CD4-positive, alpha-beta T cell treated with Interleukin-6 for 4 hours (primary cell): ENCODE data around the gene CYP1A2.

Source experiments
- DNase-seq: peaks from one replicate; pipeline ENCODE4 v3.0.0-alpha.2; 2020; ENCODE audit warnings: mixed read lengths

Gene CYP1A2

GRCh38 chr15:74790080-74790916, 41.7 kb downstream of the CYP1A2 start:
- peak; percentile 58 for DNase-seq

- DNase-seq: no peak
These were observed 42.4 kb downstream of the CYP1A2 start for GRCh38 chr15:74791007-74791406.

GRCh38 chr15:74791667-74792066, 43.0 kb downstream of the CYP1A2 start:
- DNase-seq: no peak

DNA sequence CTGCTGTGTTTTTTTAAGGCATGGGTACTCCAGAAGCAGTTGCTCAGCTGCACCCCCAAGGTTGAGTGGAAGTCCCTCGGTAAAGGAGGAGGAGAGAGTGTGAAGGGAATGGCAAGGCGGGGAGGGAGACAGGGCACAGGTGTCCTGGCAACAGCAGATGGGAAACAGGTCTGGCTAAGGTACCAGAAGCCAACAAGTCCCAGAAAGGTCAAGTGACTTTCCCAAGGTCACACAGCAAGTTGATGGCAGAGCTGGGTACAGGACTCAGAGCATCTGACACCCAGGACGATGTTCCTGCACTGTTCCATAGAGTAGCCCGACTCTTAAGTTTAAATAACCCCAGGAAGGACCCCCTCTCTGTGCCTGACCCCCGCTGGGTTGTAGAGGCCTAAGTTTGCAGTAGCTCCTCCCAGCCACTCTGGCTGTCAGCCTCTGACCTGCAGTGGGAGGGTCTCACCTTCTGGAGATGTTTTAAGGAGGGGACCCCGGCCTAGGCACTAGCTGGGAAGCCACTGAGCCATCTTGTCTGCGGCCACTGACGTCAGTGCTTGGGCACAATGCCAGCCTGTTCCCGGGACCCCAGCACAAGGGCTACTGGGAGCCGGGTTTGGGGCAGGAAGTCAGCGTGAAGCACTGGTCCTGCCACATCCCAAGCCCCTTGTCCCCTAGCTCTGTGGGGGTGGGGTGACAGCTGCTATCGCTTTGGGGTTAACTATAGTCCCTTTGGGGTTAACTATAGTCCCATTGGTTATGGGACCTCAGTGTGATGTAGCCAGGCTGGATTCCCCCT, 43.8 kb downstream of the CYP1A2 start:
- peak; percentile 33 for DNase-seq

GRCh38 chr15:74793135-74794028, 44.7 kb downstream of the CYP1A2 start:
- peak; percentile 87 for DNase-seq

DNA sequence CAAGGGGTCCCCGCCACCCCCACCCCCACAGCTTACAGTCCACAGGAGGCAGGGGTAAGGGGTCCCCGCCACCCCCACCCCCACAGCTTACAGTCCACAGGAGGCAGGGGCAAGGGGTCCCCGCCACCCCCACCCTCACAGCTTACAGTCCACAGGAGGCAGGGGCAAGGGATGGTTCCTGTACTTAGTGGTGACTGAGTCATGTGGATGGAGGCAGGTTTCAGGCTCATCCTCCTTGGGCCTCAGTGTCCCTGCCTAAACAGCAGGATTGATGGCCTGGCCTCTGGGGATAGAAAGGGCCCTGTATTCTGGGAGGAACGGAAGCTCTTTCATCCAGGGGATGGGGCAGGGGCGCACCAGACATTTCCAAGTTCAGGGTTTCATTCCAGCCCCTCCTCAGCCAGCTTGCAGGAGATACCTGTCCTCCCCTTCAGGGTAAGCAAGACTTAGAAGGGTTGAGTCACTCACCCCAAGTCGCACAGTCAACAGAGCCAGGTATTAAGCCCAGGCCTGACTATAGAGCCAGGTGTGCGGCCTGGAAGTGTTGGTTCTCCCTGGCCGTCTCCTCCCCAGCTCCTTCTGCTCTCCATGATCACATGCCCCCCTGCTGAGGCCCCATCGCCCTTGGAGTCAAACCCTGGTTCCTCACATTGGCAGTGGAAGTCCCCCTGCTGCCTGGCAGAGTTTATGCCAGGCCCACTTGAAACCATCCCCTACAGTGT, 45.8 kb downstream of the CYP1A2 start:
- peak; percentile 45 for DNase-seq

DNA sequence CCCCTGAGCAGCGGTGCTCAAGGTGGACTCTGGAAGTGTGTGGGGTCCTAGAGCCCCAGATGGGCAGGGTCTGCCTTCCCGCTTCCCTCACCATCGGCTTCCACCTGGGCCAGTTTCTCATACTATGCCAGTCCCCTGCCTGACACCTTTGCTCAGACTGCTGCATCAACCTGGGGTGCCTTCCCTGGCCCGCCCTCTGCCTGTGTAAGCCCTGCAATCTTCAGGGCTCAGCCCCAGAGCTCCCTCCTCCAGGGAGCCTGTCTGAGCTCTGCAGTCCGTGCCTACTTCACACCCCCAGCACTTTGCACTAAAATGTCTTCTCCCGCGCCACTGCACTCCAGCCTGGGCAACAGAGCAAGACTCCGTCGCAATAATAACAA, 46.3 kb downstream of the CYP1A2 start:
- peak; percentile 35 for DNase-seq

- DNase-seq: peak; percentile 70
These were observed 47.5 kb downstream of the CYP1A2 start for GRCh38 chr15:74795966-74796625.

- DNase-seq: no peak
These were observed 50.0 kb downstream of the CYP1A2 start for GRCh38 chr15:74798388-74799254.

DNA sequence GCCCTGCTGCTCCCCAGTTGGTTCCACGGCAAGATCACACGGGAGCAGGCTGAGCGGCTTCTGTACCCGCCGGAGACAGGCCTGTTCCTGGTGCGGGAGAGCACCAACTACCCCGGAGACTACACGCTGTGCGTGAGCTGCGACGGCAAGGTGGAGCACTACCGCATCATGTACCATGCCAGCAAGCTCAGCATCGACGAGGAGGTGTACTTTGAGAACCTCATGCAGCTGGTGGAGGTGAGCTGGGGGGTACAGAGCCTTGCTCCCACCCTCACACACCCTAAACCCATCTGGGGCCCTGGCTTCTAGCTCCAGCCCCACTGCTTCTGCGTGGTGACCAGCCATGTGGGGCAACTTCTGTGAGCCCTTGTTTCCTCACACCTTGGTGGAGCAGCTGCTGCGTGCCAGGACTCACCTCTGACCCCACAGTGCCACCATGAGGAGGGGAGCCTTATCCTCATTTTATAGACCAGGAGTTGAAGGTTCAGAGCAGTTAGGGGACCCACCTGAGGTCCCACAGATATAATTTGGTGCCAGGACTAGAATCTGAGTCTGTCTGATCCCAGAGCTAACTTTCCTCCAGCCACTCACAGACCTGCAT, 50.7 kb downstream of the CYP1A2 start:
- peak; percentile 53 for DNase-seq

DNA sequence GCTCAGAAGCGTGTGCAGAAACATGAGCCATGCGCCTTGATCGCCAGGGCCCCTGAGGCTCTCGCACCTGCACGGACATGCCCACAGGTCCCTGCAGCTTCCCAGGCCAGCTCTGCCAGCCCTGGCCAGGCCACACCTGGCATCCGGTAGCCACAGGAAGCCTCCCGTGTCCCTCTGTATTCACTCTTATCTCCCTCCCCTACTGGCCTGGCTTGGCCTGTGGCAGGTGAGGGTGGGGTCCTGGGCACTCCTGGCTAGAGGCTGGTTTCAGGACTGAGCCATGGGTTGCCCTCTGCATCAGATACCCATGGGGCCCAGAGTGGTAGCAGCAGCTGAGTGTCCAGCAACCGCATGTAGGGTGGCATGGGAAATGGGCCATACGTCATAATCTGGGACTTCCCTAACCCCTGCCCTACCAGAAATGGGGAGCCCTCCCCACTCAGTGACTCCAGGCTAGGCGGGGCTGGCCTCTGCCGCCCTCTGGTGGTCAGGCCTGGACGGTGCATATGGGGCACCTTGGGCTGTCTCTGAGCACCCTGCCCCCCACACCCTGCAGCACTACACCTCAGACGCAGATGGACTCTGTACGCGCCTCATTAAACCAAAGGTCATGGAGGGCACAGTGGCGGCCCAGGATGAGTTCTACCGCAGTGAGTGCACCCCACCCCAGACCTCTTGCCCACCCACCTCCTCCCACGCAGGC, 51.4 kb downstream of the CYP1A2 start:
- peak; percentile 86 for DNase-seq

DNA sequence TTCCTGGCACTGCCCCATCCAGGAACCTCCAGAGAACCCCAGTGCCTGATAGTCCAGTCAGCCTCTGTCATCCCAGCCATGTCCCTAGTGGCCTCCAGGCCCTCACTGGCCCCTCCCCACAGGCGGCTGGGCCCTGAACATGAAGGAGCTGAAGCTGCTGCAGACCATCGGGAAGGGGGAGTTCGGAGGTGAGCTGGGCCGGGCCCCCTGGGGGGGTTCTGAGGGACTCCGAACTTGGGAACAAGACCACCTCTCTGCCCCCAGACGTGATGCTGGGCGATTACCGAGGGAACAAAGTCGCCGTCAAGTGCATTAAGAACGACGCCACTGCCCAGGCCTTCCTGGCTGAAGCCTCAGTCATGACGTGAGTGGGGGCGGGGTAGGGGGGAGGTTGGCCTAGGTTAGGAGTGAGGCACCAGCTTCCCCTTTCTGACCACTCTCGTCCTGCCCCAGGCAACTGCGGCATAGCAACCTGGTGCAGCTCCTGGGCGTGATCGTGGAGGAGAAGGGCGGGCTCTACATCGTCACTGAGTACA, 52.0 kb downstream of the CYP1A2 start:
- DNase-seq: no peak

DNA sequence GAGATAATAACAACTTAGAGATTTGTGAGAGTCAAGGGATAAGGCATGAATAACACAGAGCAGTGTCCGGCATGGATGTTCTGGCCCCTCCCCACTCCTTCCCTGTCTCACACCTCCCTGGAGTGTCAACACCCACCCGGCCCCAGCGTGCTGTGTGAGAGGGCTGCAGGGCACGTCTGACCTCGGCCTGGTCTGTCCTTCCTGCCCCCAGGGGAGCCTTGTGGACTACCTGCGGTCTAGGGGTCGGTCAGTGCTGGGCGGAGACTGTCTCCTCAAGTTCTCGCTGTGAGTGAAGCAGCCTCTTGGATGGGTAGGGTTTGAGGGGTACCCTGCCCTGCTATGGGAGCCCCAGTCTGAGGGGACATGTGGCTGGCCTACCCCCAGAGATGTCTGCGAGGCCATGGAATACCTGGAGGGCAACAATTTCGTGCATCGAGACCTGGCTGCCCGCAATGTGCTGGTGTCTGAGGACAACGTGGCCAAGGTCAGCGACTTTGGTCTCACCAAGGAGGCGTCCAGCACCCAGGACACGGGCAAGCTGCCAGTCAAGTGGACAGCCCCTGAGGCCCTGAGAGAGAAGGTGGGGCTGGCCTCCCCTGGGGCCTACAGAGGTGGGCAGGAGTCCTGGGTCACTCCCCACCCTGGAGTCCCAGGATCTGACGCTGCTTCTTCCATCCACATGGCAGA, 52.8 kb downstream of the CYP1A2 start:
- DNase-seq: no peak

- no peak for DNase-seq
These were observed 53.6 kb downstream of the CYP1A2 start for GRCh38 chr15:74802290-74802689.

DNA sequence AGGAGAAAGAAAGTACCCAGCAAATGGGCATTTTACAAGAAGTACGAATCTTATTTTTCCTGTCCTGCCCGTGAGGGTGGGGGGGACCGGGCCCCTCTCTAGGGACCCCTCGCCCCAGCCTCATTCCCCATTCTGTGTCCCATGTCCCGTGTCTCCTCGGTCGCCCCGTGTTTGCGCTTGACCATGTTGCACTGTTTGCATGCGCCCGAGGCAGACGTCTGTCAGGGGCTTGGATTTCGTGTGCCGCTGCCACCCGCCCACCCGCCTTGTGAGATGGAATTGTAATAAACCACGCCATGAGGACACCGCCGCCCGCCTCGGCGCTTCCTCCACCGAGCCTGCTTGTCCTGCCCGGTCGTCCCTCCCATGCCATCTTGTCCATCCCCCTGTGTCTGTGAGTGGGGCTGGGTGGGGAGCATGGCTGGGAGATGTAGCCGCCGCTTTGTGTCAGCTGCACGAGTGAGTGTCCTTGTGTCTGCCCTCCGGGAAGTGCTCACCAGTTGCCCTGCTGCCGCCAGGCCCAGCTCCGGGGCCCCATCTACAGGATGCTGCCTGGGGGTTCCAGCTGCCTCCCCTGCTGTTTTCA, 54.3 kb downstream of the CYP1A2 start:
- DNase-seq: no peak

DNA sequence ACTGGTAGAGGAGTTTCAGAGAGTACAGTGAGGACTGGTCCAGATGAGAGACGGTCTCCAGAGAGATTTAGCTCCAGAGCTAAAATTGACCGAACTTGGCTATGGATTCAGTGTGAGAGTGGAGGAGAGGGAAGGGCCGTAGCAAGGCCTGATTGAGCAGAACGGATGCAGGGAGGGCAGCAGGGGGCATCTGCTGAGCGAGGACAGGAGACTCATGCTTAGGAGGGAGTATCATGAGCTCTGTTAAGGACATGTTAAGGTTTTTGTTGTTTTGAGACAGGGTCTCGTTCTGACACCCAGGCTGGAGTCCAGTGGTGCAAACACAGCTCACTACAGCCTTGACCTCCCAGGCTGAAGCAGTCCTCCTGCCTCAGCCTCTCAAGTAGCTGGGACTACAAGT, 56.3 kb downstream of the CYP1A2 start:
- no peak for DNase-seq
